Chondrocyte (in vitro differentiated cells): ENCODE data around the gene DNAJC11. TPM values are rescaled to one million over a fixed set of nuclear protein-coding genes. Genes with fewer than 3 reads are reported as not detected.
"Not testable (repeated sequence)": the region's sequence is repeated elsewhere in the genome, so short reads cannot be mapped to it uniquely, and the experiment has no call there.

ENCODE experiments used
- DNase-seq: peaks from one replicate; pipeline ENCODE4 v3.0.0; 2021; ENCODE audit warnings: mixed read lengths, low spot score
- H3K27ac Mint-ChIP-seq: one replicate; pipeline ENCODE4 v1.8.0; 2021; ENCODE audit warnings: mild to moderate bottlenecking, moderate library complexity, mixed read lengths; ENCODE audit not compliant: unreplicated experiment
- H3K27me3 Mint-ChIP-seq: 2 replicates; pipeline ENCODE4 v1.8.0; 2021; ENCODE audit warnings: low read depth, mixed read lengths
- H3K36me3 Mint-ChIP-seq: 2 replicates; pipeline ENCODE4 v1.8.0; 2021; ENCODE audit warnings: low read depth, mixed read lengths
- H3K4me1 Mint-ChIP-seq: 2 replicates; pipeline ENCODE4 v1.8.0; 2021; ENCODE audit warnings: low read depth, mild to moderate bottlenecking, mixed read lengths
- H3K4me3 Mint-ChIP-seq: one replicate; pipeline ENCODE4 v1.8.0; 2021; ENCODE audit warnings: mild to moderate bottlenecking, moderate library complexity, mixed read lengths; ENCODE audit not compliant: unreplicated experiment
- H3K9me3 Mint-ChIP-seq: 2 replicates; pipeline ENCODE4 v1.8.0; 2021; ENCODE audit warnings: low read depth, mixed read lengths
- total RNA-seq: library from RNA; stranded (reverse); gene quantifications from 3 replicates; pipeline ENCODE4 v1.2.1, GENCODE V29; 2021
- TF ChIP-seq, protein P1 (sequence below): fragments of 200-600 bp; sonication (generic); IDR thresholded peaks from 2 replicates; pipeline ENCODE4 v1.5.0; 2021; ENCODE audit warnings: antibody characterized with exemption, mild to moderate bottlenecking, moderate library complexity

Gene DNAJC11
- total RNA-seq, 1 donor from 2014 or later = 46.3 TPM

DNA sequence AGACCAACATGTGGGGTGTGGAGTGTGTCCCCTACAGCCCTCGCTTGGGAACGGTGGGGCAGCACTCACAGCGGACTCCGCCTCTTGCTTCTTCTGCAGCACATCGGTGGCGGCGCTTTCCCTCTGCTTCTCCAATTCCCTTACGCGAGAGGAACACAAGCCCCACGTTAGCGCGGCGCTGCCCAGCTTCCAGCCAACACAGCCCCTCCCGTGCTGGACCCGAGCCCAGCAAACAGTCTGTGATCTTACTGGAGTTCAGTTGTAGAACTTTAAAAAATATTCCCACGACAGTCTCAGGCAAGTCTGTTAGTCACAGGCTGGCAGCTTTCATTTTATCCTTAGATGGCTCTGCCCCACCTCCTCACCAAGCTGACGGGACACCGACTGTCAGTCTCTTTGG, 63.4 kb downstream of the DNAJC11 start:
- no peak for DNase-seq
- TF ChIP-seq, protein P1, sequence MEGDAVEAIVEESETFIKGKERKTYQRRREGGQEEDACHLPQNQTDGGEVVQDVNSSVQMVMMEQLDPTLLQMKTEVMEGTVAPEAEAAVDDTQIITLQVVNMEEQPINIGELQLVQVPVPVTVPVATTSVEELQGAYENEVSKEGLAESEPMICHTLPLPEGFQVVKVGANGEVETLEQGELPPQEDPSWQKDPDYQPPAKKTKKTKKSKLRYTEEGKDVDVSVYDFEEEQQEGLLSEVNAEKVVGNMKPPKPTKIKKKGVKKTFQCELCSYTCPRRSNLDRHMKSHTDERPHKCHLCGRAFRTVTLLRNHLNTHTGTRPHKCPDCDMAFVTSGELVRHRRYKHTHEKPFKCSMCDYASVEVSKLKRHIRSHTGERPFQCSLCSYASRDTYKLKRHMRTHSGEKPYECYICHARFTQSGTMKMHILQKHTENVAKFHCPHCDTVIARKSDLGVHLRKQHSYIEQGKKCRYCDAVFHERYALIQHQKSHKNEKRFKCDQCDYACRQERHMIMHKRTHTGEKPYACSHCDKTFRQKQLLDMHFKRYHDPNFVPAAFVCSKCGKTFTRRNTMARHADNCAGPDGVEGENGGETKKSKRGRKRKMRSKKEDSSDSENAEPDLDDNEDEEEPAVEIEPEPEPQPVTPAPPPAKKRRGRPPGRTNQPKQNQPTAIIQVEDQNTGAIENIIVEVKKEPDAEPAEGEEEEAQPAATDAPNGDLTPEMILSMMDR = no peak
- no peaks in the 10 kb centered on the region for H3K9me3 Mint-ChIP-seq
- no peak overlapping the region for H3K4me3 Mint-ChIP-seq
- H3K27ac Mint-ChIP-seq = peak overlapping the region; percentile 82
- H3K27me3 Mint-ChIP-seq = no peaks in the 10 kb centered on the region
- peaks cover 10% of the 10 kb centered on the region for H3K4me1 Mint-ChIP-seq
- H3K36me3 Mint-ChIP-seq = peaks cover 27% of the 10 kb centered on the region

DNA sequence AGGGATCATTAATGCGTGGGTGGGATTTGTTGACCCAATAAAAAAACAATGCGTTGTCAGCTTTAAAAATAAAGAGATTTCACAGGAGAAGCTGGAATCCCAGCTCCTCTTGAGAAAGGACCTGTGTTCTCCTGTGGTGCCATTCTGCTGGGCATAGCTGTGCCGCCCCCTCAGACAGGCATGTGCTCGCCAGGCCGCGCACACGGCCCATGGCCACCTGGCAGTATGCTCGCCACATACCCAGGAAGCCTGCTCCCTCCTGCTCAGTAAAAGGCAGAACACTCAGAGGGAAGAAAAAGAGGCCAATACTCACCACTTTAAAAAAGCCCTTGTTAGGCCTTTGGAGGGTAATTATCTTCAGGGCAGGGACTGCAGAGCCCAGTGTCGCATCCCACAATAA, 63.8 kb downstream of the DNAJC11 start:
- DNase-seq = no peak
- Mint-ChIP-seq H3K4me3 (no peak overlapping the region), H3K4me1 (peaks cover 10% of the 10 kb centered on the region), H3K36me3 (peaks cover 26% of the 10 kb centered on the region), H3K27ac (peak overlapping the region; percentile 82), H3K9me3 (no peaks in the 10 kb centered on the region), H3K27me3 (no peaks in the 10 kb centered on the region)
- TF ChIP-seq, protein P1 = no peak

DNA sequence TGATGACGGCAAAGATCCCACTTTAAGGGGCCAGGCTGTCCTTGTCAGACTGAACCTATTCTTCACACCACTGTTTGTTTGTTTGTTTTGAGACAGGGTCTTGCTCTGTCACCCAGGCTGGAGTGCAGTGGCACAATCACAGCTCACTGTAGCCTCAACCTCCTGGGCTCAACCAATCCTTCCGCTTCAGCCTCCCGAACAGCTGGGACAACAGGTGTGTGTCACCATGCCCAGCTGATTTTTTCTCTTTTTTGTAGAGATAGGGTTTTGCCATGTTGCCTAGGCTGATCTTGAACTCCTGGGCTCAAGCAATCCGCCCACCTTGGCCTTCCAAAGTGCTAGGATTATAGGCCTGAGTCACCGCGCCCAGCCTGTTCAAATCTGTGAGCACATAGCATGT, 64.8 kb downstream of the DNAJC11 start:
- not testable (repeated sequence) for H3K9me3 Mint-ChIP-seq, DNase-seq, H3K27me3 Mint-ChIP-seq, H3K4me3 Mint-ChIP-seq
- peaks cover 10% of the 10 kb centered on the region for H3K4me1 Mint-ChIP-seq
- peak overlapping the region; percentile 57 for H3K27ac Mint-ChIP-seq
- peaks cover 21% of the 10 kb centered on the region for H3K36me3 Mint-ChIP-seq

DNA sequence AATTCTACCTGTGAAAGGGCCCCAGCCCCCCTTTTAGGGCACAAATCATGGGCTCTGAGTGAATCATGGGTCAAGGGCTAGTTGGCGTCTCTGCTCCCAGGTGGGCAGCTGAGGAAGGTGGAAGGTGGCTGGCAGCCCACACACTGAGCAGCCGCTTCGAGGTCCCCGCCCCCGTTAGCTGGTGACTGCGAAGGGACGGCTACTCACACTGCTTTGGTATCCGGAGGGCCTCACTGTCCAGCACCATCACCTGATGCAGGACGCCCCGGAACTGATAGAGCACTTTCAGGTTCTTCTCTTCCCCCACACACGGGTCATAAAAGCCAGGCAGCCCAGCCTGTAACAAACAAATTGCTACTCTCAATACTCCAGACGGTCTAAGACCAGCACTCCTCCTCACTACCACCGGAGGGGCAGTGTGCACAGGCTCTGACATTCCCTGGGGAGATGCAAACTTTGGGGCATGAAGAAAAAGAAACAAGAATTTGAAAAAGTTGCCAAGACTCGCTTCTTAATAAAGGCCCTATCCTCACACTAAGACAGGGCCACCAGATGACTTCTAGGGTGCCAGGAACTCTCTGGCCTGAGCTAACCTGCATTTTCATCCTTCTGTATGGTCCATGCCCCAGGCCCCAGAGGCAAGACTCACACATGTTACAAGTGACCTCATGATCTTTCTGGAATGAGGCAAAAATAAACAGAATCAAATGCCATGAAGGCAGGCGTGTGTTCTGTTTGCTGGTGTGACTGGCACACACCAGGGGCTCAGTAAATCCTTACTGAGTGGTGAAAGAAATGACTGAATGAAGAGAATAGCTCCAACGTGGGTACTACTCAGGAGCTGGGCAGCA, 65.5 kb downstream of the DNAJC11 start:
- no peak for DNase-seq
- H3K9me3 Mint-ChIP-seq = no peaks in the 10 kb centered on the region
- no peak overlapping the region for H3K4me3 Mint-ChIP-seq
- peaks cover 21% of the 10 kb centered on the region for H3K36me3 Mint-ChIP-seq
- H3K27me3 Mint-ChIP-seq = no peaks in the 10 kb centered on the region
- H3K27ac Mint-ChIP-seq = peak overlapping the region; percentile 57
- TF ChIP-seq, protein P1 = peak; percentile 35
- peaks cover 10% of the 10 kb centered on the region for H3K4me1 Mint-ChIP-seq

DNA sequence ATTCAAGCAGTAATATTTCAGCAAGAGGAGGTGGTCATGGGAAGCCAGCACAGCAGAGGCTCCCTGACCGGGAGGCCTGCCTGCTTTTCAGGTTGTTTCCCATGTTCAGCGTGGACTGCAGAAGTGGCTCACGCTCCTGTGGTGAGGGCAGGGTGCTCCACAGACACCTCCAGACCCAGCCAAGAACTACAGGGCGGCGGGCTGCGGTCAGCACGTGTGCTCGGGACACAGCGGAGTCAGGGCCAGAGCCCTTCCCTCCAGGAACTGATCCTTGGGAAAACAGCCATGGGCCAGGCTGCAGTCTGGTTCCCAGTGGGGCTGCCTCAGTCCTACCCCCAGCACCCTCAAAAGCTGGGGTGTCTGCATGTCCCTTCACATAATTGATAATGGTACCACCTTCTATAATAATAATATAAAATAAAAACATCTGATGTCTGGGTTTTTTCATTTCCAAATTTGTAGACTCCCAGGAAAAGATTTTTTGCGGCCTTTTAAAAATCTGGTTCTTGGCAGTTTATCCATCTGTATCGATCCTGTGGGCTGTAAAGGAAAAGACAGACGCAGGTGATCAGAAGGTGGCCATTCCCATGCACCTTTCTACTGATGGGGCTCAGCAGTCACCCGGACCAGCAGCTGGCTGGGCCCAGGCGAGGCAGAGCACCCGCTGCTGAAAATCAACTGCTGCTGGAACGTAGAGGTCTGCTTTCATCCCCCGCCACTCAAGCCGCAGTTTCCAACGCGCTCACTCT, 66.3 kb downstream of the DNAJC11 start:
- no peak for DNase-seq
- Mint-ChIP-seq H3K4me1 (peaks cover 10% of the 10 kb centered on the region), H3K27me3 (no peaks in the 10 kb centered on the region), H3K4me3 (no peak overlapping the region), H3K27ac (no peak overlapping the region), H3K36me3 (peaks cover 21% of the 10 kb centered on the region), H3K9me3 (no peaks in the 10 kb centered on the region)
- TF ChIP-seq, protein P1 = no peak
